Astrocyte (in vitro differentiated cells and primary cell): ENCODE measurements around the gene NAV2.

ENCODE experiments used
- CTCF ChIP-seq: IDR thresholded peaks from 2 replicates; pipeline ENCODE4 v1.5.1; 2011; ENCODE audit warnings: low read depth, mild to moderate bottlenecking, inconsistent platforms, low read length, moderate library complexity; ENCODE audit not compliant: insufficient read depth
- EZH2 ChIP-seq: IDR thresholded peaks from 2 replicates; pipeline ENCODE4 v1.6.1; 2012; ENCODE audit warnings: mild to moderate bottlenecking, low read length, inconsistent platforms; ENCODE audit not compliant: insufficient read depth

- peak; percentile 94 for TF ChIP-seq CTCF
- no peak for TF ChIP-seq EZH2
Measured at GRCh38 chr11:19903620-19904069, 191.0 kb downstream of the NAV2 start.
